ENCODE results near the gene C1QL2.

- TF ChIP-seq POLR2A (IDR thresholded peaks at IDR 0.05; ENCODE audit: low read depth, low read length) = no peak
- no peak for TF ChIP-seq TAF1 (IDR thresholded peaks at IDR 0.05; ENCODE audit: low read depth, low read length)
- no peak for TF ChIP-seq POLR2AphosphoS5 (IDR thresholded peaks at IDR 0.05; ENCODE audit: low read depth, low read length)
- TF ChIP-seq PAX5 (IDR thresholded peaks at IDR 0.05; ENCODE audit: insufficient read depth, low read length, severe bottlenecking) = no peak
Measured at GRCh38 chr2:119119999-119120756, 38.4 kb downstream of the C1QL2 start.

Data from GM12891 (cell line).